MCF 10A (cell line): Measurements from ENCODE around the gene CCDC28A. TPM values are rescaled to one million over a fixed set of nuclear protein-coding genes. Genes with fewer than 3 reads are reported as not detected.

ENCODE experiments used
- BruUV-seq: library from RNA; stranded (reverse); fragments of 400-500 nt; replicated peaks from 2 replicates; lab custom pipeline; 2021; lab: Mats Ljungman, UMichigan
- CTCF ChIA-PET: fragments of 300-600 bp; sonication (Branson Sonifier 250); formaldehyde crosslinking; extraction: SDS; loops from one replicate; lab custom pipeline; 2021; ENCODE audit warnings: antibody characterized with exemption, inconsistent platforms; lab: Yijun Ruan, JAX
- POLR2A ChIA-PET: fragments of 300-600, 350-650 bp; sonication (Branson Sonifier 250); formaldehyde crosslinking; extraction: SDS; loops from one replicate; lab custom pipeline; 2020; ENCODE audit warnings: antibody characterized with exemption, inconsistent platforms; lab: Yijun Ruan, JAX
- DNase-seq: peaks from one replicate; pipeline ENCODE4 v3.0.0-alpha.2; 2018; ENCODE audit not compliant: unreplicated experiment
- H3K27ac Mint-ChIP-seq: one replicate; pipeline ENCODE4 v1.8.0; 2022; ENCODE audit warnings: mild to moderate bottlenecking, low read depth, mixed read lengths; ENCODE audit not compliant: unreplicated experiment
- H3K27me3 Mint-ChIP-seq: one replicate; pipeline ENCODE4 v1.8.0; 2022; ENCODE audit warnings: mixed read lengths; ENCODE audit not compliant: insufficient read depth, unreplicated experiment
- H3K36me3 Mint-ChIP-seq: one replicate; pipeline ENCODE4 v1.8.0; 2022; ENCODE audit warnings: mild to moderate bottlenecking, moderate library complexity, mixed read lengths; ENCODE audit not compliant: insufficient read depth, unreplicated experiment
- H3K4me1 Mint-ChIP-seq: one replicate; pipeline ENCODE4 v1.8.0; 2022; ENCODE audit warnings: mixed read lengths; ENCODE audit not compliant: insufficient read depth, unreplicated experiment
- H3K4me3 Mint-ChIP-seq: one replicate; pipeline ENCODE4 v1.8.0; 2022; ENCODE audit warnings: mild to moderate bottlenecking, moderate library complexity, mixed read lengths; ENCODE audit not compliant: unreplicated experiment
- H3K9me3 Mint-ChIP-seq: one replicate; pipeline ENCODE4 v1.8.0; 2022; ENCODE audit warnings: mixed read lengths; ENCODE audit not compliant: unreplicated experiment
- CTCF ChIP-seq: fragments of 200-600 bp; IDR thresholded peaks from one replicate; pipeline ENCODE4 v1.8.0; 2022; ENCODE audit warnings: antibody characterized with exemption, mild to moderate bottlenecking; ENCODE audit not compliant: unreplicated experiment
- intact Hi-C: fragments of 100-400 bp; cut with micrococcal nuclease; formaldehyde crosslinking; loops from 2 replicates; pipeline ENCODE4 v1.14.1; 2022
- total RNA-seq: library from RNA; stranded (reverse); gene quantifications from 2 replicates; pipeline ENCODE4 v1.2.3, GENCODE V29; 2022

CCDC28A gene
- total RNA-seq, 1 experiment from 2014 or later: 15.8 TPM

GRCh38 chr6:138832182-138832581 lies 58.6 kb downstream of the CCDC28A start:
- no peak for DNase-seq
- no peak for TF ChIP-seq CTCF
- BruUV-seq: no TSS peak
- CTCF ChIA-PET: no interaction called here
- intact Hi-C loops: no loop called here
- Mint-ChIP-seq H3K9me3 (no peaks in the 10 kb centered on the region), H3K4me3 (no peak overlapping the region), H3K4me1 (no peaks in the 10 kb centered on the region), H3K27me3 (no peaks in the 10 kb centered on the region), H3K27ac (no peak overlapping the region), H3K36me3 (peaks cover 3% of the 10 kb centered on the region)
- POLR2A ChIA-PET: interaction anchor here (0.7 kb wide), 1 partner anchor 356 kb away, joined by 3 read pairs; no protein-coding TSS in a partner anchor

GRCh38 chr6:138833816-138834539 lies 60.4 kb downstream of the CCDC28A start:
- ChIA-PET POLR2A (interaction anchor here (0.6 kb wide), 1 partner anchor 1767 kb away, joined by 3 read pairs; no protein-coding TSS in a partner anchor), CTCF (interaction anchor here (1.1 kb wide), 1 partner anchor 155 kb away, joined by 3 read pairs; no protein-coding TSS in a partner anchor)
- Mint-ChIP-seq H3K27ac (no peak overlapping the region), H3K36me3 (peaks cover 7% of the 10 kb centered on the region), H3K4me1 (no peaks in the 10 kb centered on the region), H3K9me3 (no peaks in the 10 kb centered on the region), H3K4me3 (no peak overlapping the region), H3K27me3 (no peaks in the 10 kb centered on the region)
- intact Hi-C loops: no loop called here
- BruUV-seq: no TSS peak
- no peak for DNase-seq
- no peak for TF ChIP-seq CTCF

- Mint-ChIP-seq H3K9me3 (no peaks in the 10 kb centered on the region), H3K4me1 (no peaks in the 10 kb centered on the region), H3K4me3 (no peak overlapping the region), H3K27ac (no peak overlapping the region), H3K36me3 (peaks cover 7% of the 10 kb centered on the region), H3K27me3 (no peaks in the 10 kb centered on the region)
- no peak for DNase-seq
- intact Hi-C loops: no loop called here
- TF ChIP-seq CTCF: no peak
- CTCF ChIA-PET: no interaction called here
- POLR2A ChIA-PET: interaction anchor here (0.8 kb wide), 1 partner anchor 22 kb away, joined by 3 read pairs; no protein-coding TSS in a partner anchor
- BruUV-seq: no TSS peak
These were observed 63.7 kb downstream of the CCDC28A start for GRCh38 chr6:138837246-138837645.

Other genes starting within 250 kb of the CCDC28A start
- gene ECT2L, start 22.3 kb downstream of the CCDC28A start, total RNA-seq: not detected in 2 replicates
- 54.8 and 65.3 TPM in 2 replicates for gene REPS1, start 214.5 kb downstream of the CCDC28A start, total RNA-seq